ENCODE results near the gene ADAM10. TPM values are rescaled to one million over a fixed set of nuclear protein-coding genes. Genes with fewer than 3 reads are reported as not detected.

ADAM10 gene
- total and polyA plus RNA-seq, 2 donors (not counting 1 experiment from before 2014, with no cell fraction given): 18.8 to 138 TPM

GRCh38 chr15:58771621-58772250, 22.2 kb upstream of the ADAM10 start:
- no peaks in the 10 kb centered on the region for H3K9me3 ChIP-seq (ENCODE audit: control extremely low read depth in 1 of 3, control insufficient read depth in 2 of 3, insufficient read depth in 1 of 3, low read length in 2 of 3)
- under 1% methylated on average over 34 of the region's 40 CpGs for WGBS (ENCODE audit: insufficient coverage)
- H3K27ac Mint-ChIP-seq: peak overlapping the region; percentile 96
- no peak for TF ChIP-seq EZH2 (IDR thresholded peaks at IDR 0.05; ENCODE audit: borderline replicate concordance, insufficient read depth, low read depth, low read length, poor library complexity, severe bottlenecking)
- TF ChIP-seq, protein P1, sequence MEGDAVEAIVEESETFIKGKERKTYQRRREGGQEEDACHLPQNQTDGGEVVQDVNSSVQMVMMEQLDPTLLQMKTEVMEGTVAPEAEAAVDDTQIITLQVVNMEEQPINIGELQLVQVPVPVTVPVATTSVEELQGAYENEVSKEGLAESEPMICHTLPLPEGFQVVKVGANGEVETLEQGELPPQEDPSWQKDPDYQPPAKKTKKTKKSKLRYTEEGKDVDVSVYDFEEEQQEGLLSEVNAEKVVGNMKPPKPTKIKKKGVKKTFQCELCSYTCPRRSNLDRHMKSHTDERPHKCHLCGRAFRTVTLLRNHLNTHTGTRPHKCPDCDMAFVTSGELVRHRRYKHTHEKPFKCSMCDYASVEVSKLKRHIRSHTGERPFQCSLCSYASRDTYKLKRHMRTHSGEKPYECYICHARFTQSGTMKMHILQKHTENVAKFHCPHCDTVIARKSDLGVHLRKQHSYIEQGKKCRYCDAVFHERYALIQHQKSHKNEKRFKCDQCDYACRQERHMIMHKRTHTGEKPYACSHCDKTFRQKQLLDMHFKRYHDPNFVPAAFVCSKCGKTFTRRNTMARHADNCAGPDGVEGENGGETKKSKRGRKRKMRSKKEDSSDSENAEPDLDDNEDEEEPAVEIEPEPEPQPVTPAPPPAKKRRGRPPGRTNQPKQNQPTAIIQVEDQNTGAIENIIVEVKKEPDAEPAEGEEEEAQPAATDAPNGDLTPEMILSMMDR (IDR thresholded peaks at IDR 0.05): no peak
- intact Hi-C loops (cut with micrococcal nuclease): loop anchor here (1.0 to 10.0 kb wide), 8 partner anchors 22 to 1623 kb away; partner anchors contain the start of genes ADAM10, ANXA2, BNIP2 and CCNB2
- no peaks in the 10 kb centered on the region for H3K36me3 ChIP-seq (replicated peaks in 1 of 2; ENCODE audit: control extremely low read depth in 1 of 2, control insufficient read depth in 1 of 2, extremely low read depth in 1 of 2, insufficient read depth in 2 of 2, low read length in 1 of 2)
- H3K4me3 Mint-ChIP-seq: peak overlapping the region; percentile 90
- no peak for ATAC-seq (ENCODE audit: low read depth)
- peak overlapping the region; percentile 100 for H2AFZ ChIP-seq (ENCODE audit: insufficient read depth, low read depth, low read length, poor library complexity, severe bottlenecking)
- no peaks in the 10 kb centered on the region for H3K9me3 Mint-ChIP-seq (ENCODE audit: insufficient read depth)
- no peaks in the 10 kb centered on the region for H3K27me3 ChIP-seq (replicated peaks in 1 of 4; ENCODE audit: control extremely low read depth in 1 of 4, control insufficient read depth in 3 of 4, insufficient read depth in 4 of 4, low read length in 3 of 4)
- H3K27me3 Mint-ChIP-seq: no peaks in the 10 kb centered on the region
- peak overlapping the region; percentile 80 to 99 (median 94) for H3K4me3 ChIP-seq (ENCODE audit: control extremely low read depth in 1 of 5, extremely low read depth in 1 of 5, insufficient read depth in 1 of 5, low read depth in 2 of 5, low read length in 4 of 5)
- ChIA-PET CTCF (interaction anchor here (1.0 to 3.3 kb wide), 11 partner anchors 13 to 757 kb away, joined by 3 to 28 read pairs (median 3); partner anchors contain the start of gene ADAM10), POLR2A (interaction anchor here (0.5 to 2.0 kb wide), 7 partner anchors 12 to 139 kb away, joined by 3 to 55 read pairs (median 4); partner anchors contain the start of gene ADAM10)
- H3K4me1 ChIP-seq (ENCODE audit: control insufficient read depth in 2 of 2, insufficient read depth in 2 of 2, low read length in 2 of 2): peaks cover 31 to 32% of the 10 kb centered on the region in 2 donors
- H4K20me1 ChIP-seq (ENCODE audit: control insufficient read depth, insufficient read depth, low read length, poor library complexity, severe bottlenecking): no peaks in the 10 kb centered on the region
- no peak for DNase-seq
- H3K79me2 ChIP-seq (ENCODE audit: control insufficient read depth, insufficient read depth, low read length): peaks cover 53% of the 10 kb centered on the region
- peaks cover 19% of the 10 kb centered on the region for H3K4me1 Mint-ChIP-seq
- peak overlapping the region; percentile 75 for H3K4me2 ChIP-seq (replicated peaks; ENCODE audit: low read depth, low read length, poor library complexity, severe bottlenecking)
- H3K27ac ChIP-seq (ENCODE audit: low read length in 2 of 2): peak overlapping the region; percentile 86 to 87
- H3K9ac ChIP-seq (ENCODE audit: low read length): peak overlapping the region; percentile 95
